RWPE2 (cell line): Measurements from ENCODE around the gene ERP44.

Experiments used
- ATAC-seq: fragments of 200-7000 bp; cut with Tn5 transposase; 3 replicates; pipeline ENCODE4 v1.9.1; 2021; ENCODE audit warnings: low read depth
- DNase-seq: peaks from one replicate; pipeline ENCODE4 v3.0.0-alpha.2; 2020; ENCODE audit warnings: low spot score
- H3K27ac ChIP-seq: fragments of 450-650 bp; 2 replicates; pipeline ENCODE4 v1.5.1; 2017; ENCODE audit warnings: mild to moderate bottlenecking; ENCODE audit not compliant: poor library complexity, severe bottlenecking
- H3K27me3 ChIP-seq: fragments of 250-450 bp; sonication (Bioruptor Pico); 2 replicates; pipeline ENCODE4 v1.5.1; 2021; ENCODE audit warnings: mild to moderate bottlenecking, moderate library complexity; ENCODE audit not compliant: insufficient read depth, poor library complexity, severe bottlenecking
- H3K36me3 ChIP-seq: fragments of 250-450 bp; sonication (Bioruptor Pico); 2 replicates; pipeline ENCODE4 v1.5.1; 2020; ENCODE audit warnings: low read depth, mild to moderate bottlenecking, moderate library complexity
- H3K4me1 ChIP-seq: fragments of 250-450 bp; sonication (Bioruptor Pico); 2 replicates; pipeline ENCODE4 v1.5.1; 2021; ENCODE audit warnings: mild to moderate bottlenecking, moderate library complexity; ENCODE audit not compliant: insufficient read depth, poor library complexity, severe bottlenecking
- H3K4me3 ChIP-seq: fragments of 250-450 bp; sonication (Bioruptor Pico); 2 replicates; pipeline ENCODE4 v1.5.1; 2021; ENCODE audit warnings: mild to moderate bottlenecking, moderate library complexity; ENCODE audit not compliant: severe bottlenecking
- H3K9me3 ChIP-seq: fragments of 250-450 bp; sonication (Bioruptor Pico); 2 replicates; pipeline ENCODE4 v1.5.1; 2021; ENCODE audit warnings: mild to moderate bottlenecking, moderate library complexity; ENCODE audit not compliant: severe bottlenecking
- TF ChIP-seq, protein P1 (sequence below): fragments of 450-650 bp; IDR thresholded peaks from one replicate; pipeline ENCODE4 v1.5.1; 2017; ENCODE audit warnings: mild to moderate bottlenecking, moderate library complexity; ENCODE audit not compliant: poor library complexity, severe bottlenecking

The ERP44 gene

GRCh38 chr9:99964336-99964735 is 134.5 kb downstream of the ERP44 start:
- H3K36me3 ChIP-seq: peaks cover 28% of the 10 kb centered on the region
- H3K27ac ChIP-seq: no peak overlapping the region
- no peaks in the 10 kb centered on the region for H3K27me3 ChIP-seq
- no peaks in the 10 kb centered on the region for H3K4me1 ChIP-seq
- TF ChIP-seq, protein P1, sequence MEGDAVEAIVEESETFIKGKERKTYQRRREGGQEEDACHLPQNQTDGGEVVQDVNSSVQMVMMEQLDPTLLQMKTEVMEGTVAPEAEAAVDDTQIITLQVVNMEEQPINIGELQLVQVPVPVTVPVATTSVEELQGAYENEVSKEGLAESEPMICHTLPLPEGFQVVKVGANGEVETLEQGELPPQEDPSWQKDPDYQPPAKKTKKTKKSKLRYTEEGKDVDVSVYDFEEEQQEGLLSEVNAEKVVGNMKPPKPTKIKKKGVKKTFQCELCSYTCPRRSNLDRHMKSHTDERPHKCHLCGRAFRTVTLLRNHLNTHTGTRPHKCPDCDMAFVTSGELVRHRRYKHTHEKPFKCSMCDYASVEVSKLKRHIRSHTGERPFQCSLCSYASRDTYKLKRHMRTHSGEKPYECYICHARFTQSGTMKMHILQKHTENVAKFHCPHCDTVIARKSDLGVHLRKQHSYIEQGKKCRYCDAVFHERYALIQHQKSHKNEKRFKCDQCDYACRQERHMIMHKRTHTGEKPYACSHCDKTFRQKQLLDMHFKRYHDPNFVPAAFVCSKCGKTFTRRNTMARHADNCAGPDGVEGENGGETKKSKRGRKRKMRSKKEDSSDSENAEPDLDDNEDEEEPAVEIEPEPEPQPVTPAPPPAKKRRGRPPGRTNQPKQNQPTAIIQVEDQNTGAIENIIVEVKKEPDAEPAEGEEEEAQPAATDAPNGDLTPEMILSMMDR: no peak
- DNase-seq (no peak), ATAC-seq (no peak)
- no peaks in the 10 kb centered on the region for H3K9me3 ChIP-seq
- H3K4me3 ChIP-seq: no peak overlapping the region

- DNase-seq (no peak), ATAC-seq (no peak)
- H3K4me1 ChIP-seq: no peaks in the 10 kb centered on the region
- H3K27me3 ChIP-seq: no peaks in the 10 kb centered on the region
- no peaks in the 10 kb centered on the region for H3K9me3 ChIP-seq
- peaks cover 18% of the 10 kb centered on the region for H3K36me3 ChIP-seq
- H3K27ac ChIP-seq: no peak overlapping the region
- TF ChIP-seq, protein P1: no peak
- no peak overlapping the region for H3K4me3 ChIP-seq
These were observed 136.0 kb downstream of the ERP44 start for GRCh38 chr9:99962680-99963261.

GRCh38 chr9:99955606-99956005 is 143.2 kb downstream of the ERP44 start:
- Histone ChIP-seq H3K27me3 (no peaks in the 10 kb centered on the region), H3K4me3 (no peak overlapping the region), H3K36me3 (peaks cover 40% of the 10 kb centered on the region), H3K27ac (no peak overlapping the region), H3K9me3 (no peaks in the 10 kb centered on the region), H3K4me1 (no peaks in the 10 kb centered on the region)
- DNase-seq (no peak), ATAC-seq (no peak)
- TF ChIP-seq, protein P1: no peak

DNA sequence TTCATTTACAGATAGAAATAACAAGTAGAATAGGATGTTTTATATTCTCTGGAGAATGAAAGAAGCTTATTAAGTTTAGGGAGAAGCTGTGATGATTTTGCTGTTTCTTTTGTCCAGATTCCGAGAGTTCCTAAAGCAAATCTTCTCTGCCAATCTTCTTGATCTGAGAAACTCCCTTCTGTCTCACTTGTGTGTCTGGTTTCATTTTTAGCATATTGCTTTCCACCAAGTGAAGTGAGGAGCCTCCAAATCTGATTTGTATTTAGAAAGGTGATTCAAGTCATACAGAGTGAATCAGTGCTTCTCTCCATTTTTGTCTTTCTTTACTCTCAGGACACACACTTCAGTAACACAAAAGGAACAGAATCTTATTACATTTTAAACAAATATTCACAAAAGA is 144.0 kb downstream of the ERP44 start:
- H3K36me3 ChIP-seq: peaks cover 38% of the 10 kb centered on the region
- H3K27me3 ChIP-seq: no peaks in the 10 kb centered on the region
- ATAC-seq: no peak
- H3K9me3 ChIP-seq: no peaks in the 10 kb centered on the region
- no peaks in the 10 kb centered on the region for H3K4me1 ChIP-seq
- TF ChIP-seq, protein P1: no peak
- H3K27ac ChIP-seq: no peak overlapping the region
- no peak overlapping the region for H3K4me3 ChIP-seq
- no peak for DNase-seq

DNA sequence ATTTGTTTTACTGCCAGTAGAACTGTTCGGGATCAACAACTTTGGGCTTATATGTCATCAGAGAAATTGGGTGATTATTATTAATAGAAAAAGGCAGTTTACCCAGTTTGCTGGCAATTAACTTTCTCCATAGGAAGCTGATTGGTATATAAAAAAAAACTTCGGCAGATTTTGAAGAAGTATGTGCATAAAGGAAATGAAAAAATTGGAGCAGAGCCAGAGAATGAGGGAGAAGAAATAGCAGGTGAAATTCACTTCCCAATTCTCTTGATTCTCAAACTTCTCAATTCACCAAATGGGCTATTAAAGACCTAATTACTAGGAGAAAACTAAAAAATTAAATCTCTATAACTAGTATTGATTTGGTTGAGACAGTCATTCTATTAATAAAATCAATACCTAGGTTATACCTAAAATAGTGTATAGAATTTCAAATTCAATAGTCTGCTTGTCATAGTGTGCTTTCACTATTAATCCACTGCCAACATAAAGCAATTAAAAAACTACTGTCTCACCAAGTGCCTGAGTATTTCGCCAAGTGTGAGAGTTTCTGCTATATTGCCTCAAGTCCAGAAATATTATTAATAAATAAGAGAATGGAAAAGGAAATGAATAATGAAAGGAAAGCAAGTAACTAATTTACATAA is 144.8 kb downstream of the ERP44 start:
- H3K4me1 ChIP-seq: no peaks in the 10 kb centered on the region
- H3K27ac ChIP-seq: no peak overlapping the region
- DNase-seq (no peak), ATAC-seq (no peak)
- H3K36me3 ChIP-seq: peaks cover 35% of the 10 kb centered on the region
- no peaks in the 10 kb centered on the region for H3K9me3 ChIP-seq
- H3K27me3 ChIP-seq: no peaks in the 10 kb centered on the region
- TF ChIP-seq, protein P1: no peak
- H3K4me3 ChIP-seq: no peak overlapping the region
